NCI-H1092 (cell line): ENCODE results near the gene DTWD2.
"Not testable (repeated sequence)": the region's sequence is repeated elsewhere in the genome, so short reads cannot be mapped to it uniquely, and the experiment has no call there.

Experiments
- DNase-seq: peaks from one replicate; lab custom pipeline; 2025; lab: John Stamatoyannopoulos, UW

The DTWD2 gene

GRCh38 chr5:118987988-118988865 is at the start of gene DTWD2:
TSS of gene DTWD2 (minus strand) at chr5:118988547. CDS start at chr5:118988511, 36 bp downstream.
- peak; percentile 85 for DNase-seq

- no peak for DNase-seq
Measured at GRCh38 chr5:119037496-119038215, 49.3 kb upstream of the DTWD2 start.

- no peak for DNase-seq
Measured at GRCh38 chr5:119036101-119036762, 47.9 kb upstream of the DTWD2 start.

GRCh38 chr5:119033135-119033534 is 44.8 kb upstream of the DTWD2 start:
- no peak for DNase-seq

GRCh38 chr5:119032656-119033055 is 44.3 kb upstream of the DTWD2 start:
- DNase-seq: no peak

- DNase-seq: no peak
Measured at GRCh38 chr5:119031905-119032304, 43.6 kb upstream of the DTWD2 start.

- DNase-seq: no peak
Measured at GRCh38 chr5:119031011-119031886, 42.9 kb upstream of the DTWD2 start.

GRCh38 chr5:119028575-119028974 is 40.2 kb upstream of the DTWD2 start:
- no peak for DNase-seq

- no peak for DNase-seq
Measured at GRCh38 chr5:119022773-119023172, 34.4 kb upstream of the DTWD2 start.

- DNase-seq: no peak
Measured at GRCh38 chr5:119022017-119022745, 33.8 kb upstream of the DTWD2 start.

GRCh38 chr5:119021149-119021732 is 32.9 kb upstream of the DTWD2 start:
- no peak for DNase-seq

- DNase-seq: no peak
Measured at GRCh38 chr5:119019949-119020348, 31.6 kb upstream of the DTWD2 start.

GRCh38 chr5:119019501-119019900 is 31.2 kb upstream of the DTWD2 start:
- no peak for DNase-seq

- DNase-seq: no peak
Measured at GRCh38 chr5:119017994-119018393, 29.6 kb upstream of the DTWD2 start.

GRCh38 chr5:119016125-119016774 is 27.9 kb upstream of the DTWD2 start:
- DNase-seq: no peak

GRCh38 chr5:119011186-119011585 is 22.8 kb upstream of the DTWD2 start:
- DNase-seq: no peak

- DNase-seq: no peak
Measured at GRCh38 chr5:119010206-119010605, 21.9 kb upstream of the DTWD2 start.

- no peak for DNase-seq
Measured at GRCh38 chr5:119009131-119009530, 20.8 kb upstream of the DTWD2 start.

- DNase-seq: no peak
Measured at GRCh38 chr5:118999696-119000095, 11.3 kb upstream of the DTWD2 start.

GRCh38 chr5:118998861-118999260 is 10.5 kb upstream of the DTWD2 start:
- DNase-seq: not testable (repeated sequence)
